Panc1 (cell line): ENCODE results near the gene NTNG1. TPM values are rescaled to one million over a fixed set of nuclear protein-coding genes. Genes with fewer than 3 reads are reported as not detected.

ENCODE experiments used
- ATAC-seq: fragments of 200-7000 bp; cut with Tn5 transposase; 2 replicates; pipeline ENCODE4 v1.9.1; 2020; ENCODE audit warnings: mild to moderate bottlenecking, moderate library complexity
- BruUV-seq: library from RNA; stranded (reverse); fragments of 400-500 nt; replicated peaks from 2 replicates; lab custom pipeline; 2021; lab: Mats Ljungman, UMichigan
- CTCF ChIA-PET: fragments of 300-600 bp; sonication (Branson Sonifier 250); formaldehyde crosslinking; loops from one replicate; lab custom pipeline; 2022; ENCODE audit warnings: antibody characterized with exemption; lab: Charles Lee
- POLR2A ChIA-PET: fragments of 300-600 bp; sonication (Branson Sonifier 250); formaldehyde crosslinking; loops from one replicate; lab custom pipeline; 2022; ENCODE audit warnings: antibody characterized with exemption; lab: Charles Lee
- DNase-seq: peaks from one replicate; pipeline ENCODE4 v3.0.0-alpha.2; 2010; ENCODE audit warnings: low read depth, low spot score
- H3K27ac ChIP-seq: 2 replicates; pipeline ENCODE4 v1.5.1; 2011; ENCODE audit warnings: mild to moderate bottlenecking, low read length, inconsistent platforms
- H3K27me3 ChIP-seq: fragments of 200-500 bp; sonication (Bioruptor generic); 2 replicates; pipeline ENCODE4 v1.6.0; 2014; ENCODE audit warnings: low read length, inconsistent platforms; ENCODE audit not compliant: control insufficient read depth, insufficient read depth
- H3K36me3 ChIP-seq: fragments of 200-500 bp; sonication (Bioruptor generic); 2 replicates; pipeline ENCODE4 v1.5.1; 2014; ENCODE audit warnings: inconsistent platforms, mild to moderate bottlenecking, low read length, moderate library complexity; ENCODE audit not compliant: control insufficient read depth, insufficient read depth
- H3K4me1 ChIP-seq: 2 replicates; pipeline ENCODE4 v1.5.1; 2011; ENCODE audit warnings: inconsistent platforms, mild to moderate bottlenecking, low read length, moderate library complexity; ENCODE audit not compliant: control insufficient read depth, insufficient read depth
- H3K4me3 ChIP-seq, 2 experiments: 2 replicates each; pipeline ENCODE4 v1.5.1; 2011 to 2012; ENCODE audit warnings: low read depth in 2 of 2, low read length in 2 of 2, mild to moderate bottlenecking in 2 of 2, inconsistent platforms in 1 of 2, moderate library complexity in 1 of 2
- H3K9me3 ChIP-seq: fragments of 200-500 bp; sonication (Bioruptor generic); 2 replicates; pipeline ENCODE4 v1.5.1; 2014; ENCODE audit warnings: low read depth, mild to moderate bottlenecking, inconsistent platforms, low read length, moderate library complexity; ENCODE audit not compliant: control insufficient read depth, insufficient read depth
- POLR2AphosphoS5 ChIP-seq: IDR thresholded peaks from 2 replicates; pipeline ENCODE4 v1.6.1; 2012; ENCODE audit warnings: mild to moderate bottlenecking, low read depth, low read length, moderate library complexity
- SIN3A ChIP-seq: IDR thresholded peaks from 2 replicates; pipeline ENCODE4 v1.6.1; 2012; ENCODE audit warnings: low read depth, mild to moderate bottlenecking, low read length, moderate library complexity, borderline replicate concordance; ENCODE audit not compliant: insufficient read depth
- TCF7L2 ChIP-seq: IDR thresholded peaks from 2 replicates; pipeline ENCODE4 v1.6.1; 2011; ENCODE audit warnings: mild to moderate bottlenecking, low read depth, low read length, inconsistent platforms
- in situ Hi-C: cut with HindIII; loops from 2 replicates; pipeline ENCODE4 v1.10.0; 2016; ENCODE audit warnings: low sequenced_read_pairs, low pct_unique_long_range_greater_than_20kb
- intact Hi-C: fragments of 100-400 bp; cut with micrococcal nuclease; formaldehyde crosslinking; loops from one replicate; pipeline ENCODE4 v1.10.0; 2022; ENCODE audit not compliant: unreplicated experiment
- total RNA-seq: library from RNA; stranded (reverse); gene quantifications from one replicate; pipeline ENCODE4 v1.2.1, GENCODE V29; 2021; ENCODE audit not compliant: unreplicated experiment
- TF ChIP-seq, protein P1 (sequence below): fragments of 450-650 bp; IDR thresholded peaks from 2 replicates; pipeline ENCODE4 v1.5.1; 2017; ENCODE audit warnings: mild to moderate bottlenecking
- TF ChIP-seq, protein P2 (sequence below), 2 experiments: IDR thresholded peaks; 2 replicates each; pipeline ENCODE4 v1.6.1; 2011 to 2012; ENCODE audit warnings: low read depth in 2 of 2, control low read depth in 1 of 2, low read length in 1 of 2, mild to moderate bottlenecking in 1 of 2, moderate library complexity in 1 of 2; ENCODE audit not compliant: insufficient read depth in 1 of 2

The NTNG1 gene
- total RNA-seq, 1 experiment from 2014 or later = 0.13 TPM

DNA sequence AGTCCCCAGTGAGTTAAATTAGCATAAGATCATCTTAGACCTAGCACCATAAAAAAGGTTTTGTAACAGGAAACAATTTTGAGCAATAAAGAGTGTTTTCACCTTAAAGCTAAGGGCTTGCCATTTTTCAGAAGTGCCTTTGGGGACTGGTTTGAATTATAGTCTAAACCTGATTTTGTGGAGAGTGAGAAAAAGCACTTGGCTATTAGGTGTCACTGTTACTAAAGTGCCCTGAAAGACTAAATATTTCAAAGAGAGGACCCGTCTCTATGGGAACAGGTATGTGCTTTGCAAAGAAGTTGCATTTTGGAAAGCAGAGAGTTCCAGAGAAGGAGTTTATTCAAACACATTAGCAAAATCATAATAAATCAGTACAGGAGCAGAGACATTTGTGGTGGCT lies 9.1 kb downstream of the NTNG1 start:
- Histone ChIP-seq H3K27ac (no peak overlapping the region), H3K36me3 (no peaks in the 10 kb centered on the region), H3K27me3 (no peaks in the 10 kb centered on the region), H3K4me3 (no peak overlapping the region), H3K4me1 (no peaks in the 10 kb centered on the region), H3K9me3 (no peaks in the 10 kb centered on the region)
- DNase-seq = no peak
- no TSS peak for BruUV-seq
- ChIA-PET POLR2A (no interaction called here), CTCF (no interaction called here)
- in situ Hi-C loops = no loop called here
- TF ChIP-seq, protein P1, sequence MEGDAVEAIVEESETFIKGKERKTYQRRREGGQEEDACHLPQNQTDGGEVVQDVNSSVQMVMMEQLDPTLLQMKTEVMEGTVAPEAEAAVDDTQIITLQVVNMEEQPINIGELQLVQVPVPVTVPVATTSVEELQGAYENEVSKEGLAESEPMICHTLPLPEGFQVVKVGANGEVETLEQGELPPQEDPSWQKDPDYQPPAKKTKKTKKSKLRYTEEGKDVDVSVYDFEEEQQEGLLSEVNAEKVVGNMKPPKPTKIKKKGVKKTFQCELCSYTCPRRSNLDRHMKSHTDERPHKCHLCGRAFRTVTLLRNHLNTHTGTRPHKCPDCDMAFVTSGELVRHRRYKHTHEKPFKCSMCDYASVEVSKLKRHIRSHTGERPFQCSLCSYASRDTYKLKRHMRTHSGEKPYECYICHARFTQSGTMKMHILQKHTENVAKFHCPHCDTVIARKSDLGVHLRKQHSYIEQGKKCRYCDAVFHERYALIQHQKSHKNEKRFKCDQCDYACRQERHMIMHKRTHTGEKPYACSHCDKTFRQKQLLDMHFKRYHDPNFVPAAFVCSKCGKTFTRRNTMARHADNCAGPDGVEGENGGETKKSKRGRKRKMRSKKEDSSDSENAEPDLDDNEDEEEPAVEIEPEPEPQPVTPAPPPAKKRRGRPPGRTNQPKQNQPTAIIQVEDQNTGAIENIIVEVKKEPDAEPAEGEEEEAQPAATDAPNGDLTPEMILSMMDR = no peak
- TF ChIP-seq, protein P2, sequence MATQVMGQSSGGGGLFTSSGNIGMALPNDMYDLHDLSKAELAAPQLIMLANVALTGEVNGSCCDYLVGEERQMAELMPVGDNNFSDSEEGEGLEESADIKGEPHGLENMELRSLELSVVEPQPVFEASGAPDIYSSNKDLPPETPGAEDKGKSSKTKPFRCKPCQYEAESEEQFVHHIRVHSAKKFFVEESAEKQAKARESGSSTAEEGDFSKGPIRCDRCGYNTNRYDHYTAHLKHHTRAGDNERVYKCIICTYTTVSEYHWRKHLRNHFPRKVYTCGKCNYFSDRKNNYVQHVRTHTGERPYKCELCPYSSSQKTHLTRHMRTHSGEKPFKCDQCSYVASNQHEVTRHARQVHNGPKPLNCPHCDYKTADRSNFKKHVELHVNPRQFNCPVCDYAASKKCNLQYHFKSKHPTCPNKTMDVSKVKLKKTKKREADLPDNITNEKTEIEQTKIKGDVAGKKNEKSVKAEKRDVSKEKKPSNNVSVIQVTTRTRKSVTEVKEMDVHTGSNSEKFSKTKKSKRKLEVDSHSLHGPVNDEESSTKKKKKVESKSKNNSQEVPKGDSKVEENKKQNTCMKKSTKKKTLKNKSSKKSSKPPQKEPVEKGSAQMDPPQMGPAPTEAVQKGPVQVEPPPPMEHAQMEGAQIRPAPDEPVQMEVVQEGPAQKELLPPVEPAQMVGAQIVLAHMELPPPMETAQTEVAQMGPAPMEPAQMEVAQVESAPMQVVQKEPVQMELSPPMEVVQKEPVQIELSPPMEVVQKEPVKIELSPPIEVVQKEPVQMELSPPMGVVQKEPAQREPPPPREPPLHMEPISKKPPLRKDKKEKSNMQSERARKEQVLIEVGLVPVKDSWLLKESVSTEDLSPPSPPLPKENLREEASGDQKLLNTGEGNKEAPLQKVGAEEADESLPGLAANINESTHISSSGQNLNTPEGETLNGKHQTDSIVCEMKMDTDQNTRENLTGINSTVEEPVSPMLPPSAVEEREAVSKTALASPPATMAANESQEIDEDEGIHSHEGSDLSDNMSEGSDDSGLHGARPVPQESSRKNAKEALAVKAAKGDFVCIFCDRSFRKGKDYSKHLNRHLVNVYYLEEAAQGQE (IDR thresholded peaks at IDR 0.05; ENCODE audit: insufficient read depth in 1 of 2, low read depth in 2 of 2, low read length in 1 of 2) = no peak
- no peak for TF ChIP-seq TCF7L2
- TF ChIP-seq SIN3A = no peak
- no peak for TF ChIP-seq POLR2AphosphoS5
- intact Hi-C loops = loop anchor here (10.0 kb wide), 1 partner anchor 855 kb away; no protein-coding TSS in a partner anchor
- no peak for ATAC-seq

DNA sequence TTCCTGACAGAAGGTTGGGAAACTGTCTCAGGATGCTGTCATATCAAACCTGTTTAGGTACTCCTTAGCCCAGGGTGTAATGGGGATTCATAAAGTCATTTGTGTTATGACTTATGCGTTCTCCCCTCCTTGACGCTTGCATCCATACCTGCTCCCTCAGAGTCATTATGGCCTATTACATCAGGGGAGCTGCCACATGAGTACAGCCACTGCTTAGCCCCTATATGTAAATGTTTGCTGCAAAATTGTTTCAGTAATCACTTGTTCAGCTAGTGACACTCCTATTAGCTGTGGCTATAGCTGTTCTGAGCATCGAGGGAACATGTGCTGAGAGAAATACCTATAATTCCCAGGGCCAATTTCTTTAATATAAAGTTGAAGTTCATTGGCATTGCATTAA lies 10.5 kb downstream of the NTNG1 start:
- Histone ChIP-seq H3K4me1 (no peaks in the 10 kb centered on the region), H3K27ac (no peak overlapping the region), H3K27me3 (no peaks in the 10 kb centered on the region), H3K4me3 (no peak overlapping the region), H3K9me3 (no peaks in the 10 kb centered on the region), H3K36me3 (no peaks in the 10 kb centered on the region)
- POLR2A ChIA-PET = no interaction called here
- ATAC-seq = no peak
- no TSS peak for BruUV-seq
- CTCF ChIA-PET = no interaction called here
- DNase-seq = no peak
- in situ Hi-C loops = no loop called here
- intact Hi-C loops = no loop called here
- no peak for TF ChIP-seq SIN3A
- TF ChIP-seq, protein P2 (IDR thresholded peaks at IDR 0.05; ENCODE audit: insufficient read depth in 1 of 2, low read depth in 2 of 2, low read length in 1 of 2) = no peak
- TF ChIP-seq, protein P1 = no peak
- no peak for TF ChIP-seq TCF7L2
- TF ChIP-seq POLR2AphosphoS5 = no peak
